ENCODE results near the gene LRCH2. TPM values are rescaled to one million over a fixed set of nuclear protein-coding genes. Genes with fewer than 3 reads are reported as not detected.

LRCH2 gene
- polyA plus RNA-seq, 1 donor = 15.3 TPM

GRCh38 chrX:115065304-115065703, 168.6 kb downstream of the LRCH2 start:
- no peak for DNase-seq

Other genes with a start within 250 kb of the LRCH2 start
- 1.6 TPM for gene IL13RA2, start 216.5 kb downstream of the LRCH2 start, polyA plus RNA-seq (ENCODE audit: insufficient read length)
- gene RBMXL3, start 44.7 kb downstream of the LRCH2 start, polyA plus RNA-seq (ENCODE audit: insufficient read length) = not detected
- not detected for gene LUZP4, start 55.6 kb upstream of the LRCH2 start, polyA plus RNA-seq (ENCODE audit: insufficient read length)

Measured in left kidney (tissue), 2 donors.